MM.1S (cell line): Measurements from ENCODE around the gene SLC8A1.

Source experiments
- DNase-seq: peaks from one replicate; pipeline ENCODE4 v3.0.0-alpha.2; 2015
- H2AFZ ChIP-seq: fragments of 300-600 bp; sonication (generic); 2 replicates; pipeline ENCODE4 v1.6.0; 2016; ENCODE audit warnings: antibody characterized with exemption, low read length
- H3F3A ChIP-seq: fragments of 300-600 bp; sonication (generic); 2 replicates; pipeline ENCODE4 v1.6.1; 2016; ENCODE audit warnings: mild to moderate bottlenecking, antibody characterized with exemption, low read length, moderate library complexity, mixed read lengths; ENCODE audit not compliant: insufficient read depth
- H3K27ac ChIP-seq: fragments of 300-600 bp; sonication (generic); 2 replicates; pipeline ENCODE4 v1.5.1; 2016; ENCODE audit warnings: mild to moderate bottlenecking, low read length
- H3K27me3 ChIP-seq: fragments of 300-600 bp; sonication (generic); replicated peaks from 2 replicates; pipeline ENCODE4 v1.6.0; 2016; ENCODE audit warnings: low read length; ENCODE audit not compliant: insufficient read depth
- H3K36me3 ChIP-seq: fragments of 300-600 bp; sonication (generic); replicated peaks from 2 replicates; pipeline ENCODE4 v1.6.1; 2016; ENCODE audit warnings: mild to moderate bottlenecking, low read length, mixed read lengths; ENCODE audit not compliant: insufficient read depth
- H3K4me1 ChIP-seq: fragments of 300-600 bp; sonication (generic); 2 replicates; pipeline ENCODE4 v1.6.1; 2016; ENCODE audit warnings: low read length, mixed read lengths
- H3K4me2 ChIP-seq: fragments of 300-600 bp; sonication (generic); 2 replicates; pipeline ENCODE4 v1.6.0; 2016; ENCODE audit warnings: low read depth, low read length
- H3K4me3 ChIP-seq: fragments of 300-600 bp; sonication (generic); 2 replicates; pipeline ENCODE4 v1.5.1; 2016; ENCODE audit warnings: low read length, mixed read lengths
- H3K79me2 ChIP-seq: fragments of 300-600 bp; sonication (generic); 2 replicates; pipeline ENCODE4 v1.6.1; 2016; ENCODE audit warnings: mixed run types, low read length, mixed read lengths
- H3K9ac ChIP-seq: fragments of 300-600 bp; sonication (generic); 2 replicates; pipeline ENCODE4 v1.6.1; 2016; ENCODE audit warnings: low read length, mixed read lengths
- H3K9me2 ChIP-seq: fragments of 300-600 bp; sonication (generic); replicated peaks from 2 replicates; pipeline ENCODE4 v1.6.1; 2016; ENCODE audit warnings: mild to moderate bottlenecking, low read length, mixed read lengths; ENCODE audit not compliant: insufficient read depth
- H3K9me3 ChIP-seq: fragments of 300-600 bp; sonication (generic); replicated peaks from 2 replicates; pipeline ENCODE4 v1.6.1; 2016; ENCODE audit warnings: mild to moderate bottlenecking, low read length, mixed read lengths; ENCODE audit not compliant: insufficient read depth
- H4K20me1 ChIP-seq: fragments of 300-600 bp; sonication (generic); 2 replicates; pipeline ENCODE4 v1.6.1; 2016; ENCODE audit warnings: mild to moderate bottlenecking, low read length, moderate library complexity, mixed read lengths; ENCODE audit not compliant: insufficient read depth
- CTCF ChIP-seq: fragments of 300-600 bp; sonication (generic); IDR thresholded peaks from 2 replicates; pipeline ENCODE4 v1.5.1; 2016; ENCODE audit warnings: antibody characterized with exemption, low read length, mixed read lengths
- EZH2 ChIP-seq: fragments of 300-600 bp; sonication (generic); optimal IDR thresholded peaks from 2 replicates; pipeline ENCODE3; 2017; ENCODE audit warnings: low read depth, mild to moderate bottlenecking, antibody characterized with exemption, low read length, mixed read lengths
- EZH2phosphoT487 ChIP-seq: fragments of 300-600 bp; sonication (generic); IDR thresholded peaks from 2 replicates; pipeline ENCODE4 v1.6.1; 2018; ENCODE audit warnings: antibody characterized with exemption, low read length

SLC8A1 gene

DNA sequence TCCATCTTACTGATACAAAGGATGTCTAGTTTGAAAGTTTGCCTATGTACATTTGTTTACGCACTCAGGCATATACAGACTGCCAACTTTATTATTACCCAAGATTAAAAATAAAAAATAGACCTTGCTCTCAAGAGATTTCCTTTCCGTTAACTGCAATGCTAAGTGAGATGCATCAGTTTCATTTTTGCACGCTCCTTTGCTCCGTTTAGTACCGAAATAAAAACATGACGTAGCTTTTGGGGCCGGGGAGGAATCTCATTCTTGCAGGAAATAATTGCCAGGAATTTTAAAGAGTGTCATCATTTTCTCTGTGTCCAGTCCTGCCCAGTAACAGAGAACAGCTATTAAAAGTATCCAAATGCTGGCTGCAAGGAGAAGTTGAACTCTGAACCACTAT lies 169.5 kb downstream of the SLC8A1 start:
- H2AFZ ChIP-seq, result peak overlapping the region; percentile 27; the same call in 1 of the 2 replicates
- peaks cover 23% of the 10 kb centered on the region for H3K4me1 ChIP-seq
- TF ChIP-seq EZH2phosphoT487, result no peak
- no peak for TF ChIP-seq CTCF
- TF ChIP-seq EZH2, result no peak
- H3K27ac ChIP-seq, result no peak overlapping the region
- H3K27me3 ChIP-seq, result no peaks in the 10 kb centered on the region
- peak overlapping the region; percentile 39; the same call in 1 of the 2 replicates for H3K4me3 ChIP-seq
- no peaks in the 10 kb centered on the region for H3K79me2 ChIP-seq
- H3K9ac ChIP-seq, result no peak overlapping the region
- no peaks in the 10 kb centered on the region for H3K9me3 ChIP-seq
- no peaks in the 10 kb centered on the region for H3K9me2 ChIP-seq
- H4K20me1 ChIP-seq, result no peaks in the 10 kb centered on the region
- no peaks in the 10 kb centered on the region for H3K36me3 ChIP-seq
- H3F3A ChIP-seq, result peaks cover 20% of the 10 kb centered on the region
- DNase-seq, result no peak
- peak overlapping the region; percentile 68 for H3K4me2 ChIP-seq

DNA sequence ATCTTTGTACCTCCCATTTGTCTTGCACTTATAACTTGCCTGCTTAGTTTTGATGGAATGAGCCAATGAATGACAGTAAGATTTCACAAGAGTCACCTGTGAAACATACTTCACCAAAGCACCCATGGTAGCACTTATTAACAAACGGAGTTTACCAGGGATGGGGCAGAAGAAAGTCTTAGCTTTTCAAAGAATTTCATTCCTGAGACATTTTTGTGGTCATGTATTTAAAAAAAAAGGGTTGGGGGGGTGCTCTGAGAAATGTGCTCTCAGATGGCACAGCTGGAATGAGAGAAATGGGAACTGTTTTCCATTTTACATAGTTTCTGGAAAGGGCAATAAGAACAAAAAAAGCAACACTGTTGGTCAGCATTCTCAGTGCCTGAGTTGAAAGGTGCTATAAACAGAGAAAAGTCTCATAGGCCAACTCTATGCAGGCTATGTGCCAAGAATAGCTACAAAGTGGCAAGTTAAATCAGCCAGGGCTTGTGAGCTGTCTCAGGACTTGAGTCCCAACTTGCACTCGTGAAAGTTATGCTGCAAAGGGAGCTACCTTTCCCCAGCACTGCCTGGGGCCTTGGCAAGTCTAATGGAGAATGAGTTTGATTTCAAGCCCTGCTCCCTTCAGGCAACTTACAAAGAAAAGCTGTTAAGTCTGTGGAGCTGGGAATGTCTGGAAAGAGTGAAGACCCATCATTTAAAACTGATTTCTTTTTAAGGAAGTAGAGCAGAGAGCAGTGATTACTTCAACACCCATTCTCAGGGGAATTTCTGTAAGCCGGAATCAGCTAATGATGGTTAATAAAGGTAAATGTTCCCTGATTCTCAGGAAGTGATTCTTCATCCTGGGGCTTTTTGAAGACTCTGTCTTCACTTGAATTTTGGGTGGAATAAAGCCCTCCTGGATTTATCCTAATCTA lies 170.6 kb downstream of the SLC8A1 start:
- H3K4me1 ChIP-seq, result peaks cover 23% of the 10 kb centered on the region

DNA sequence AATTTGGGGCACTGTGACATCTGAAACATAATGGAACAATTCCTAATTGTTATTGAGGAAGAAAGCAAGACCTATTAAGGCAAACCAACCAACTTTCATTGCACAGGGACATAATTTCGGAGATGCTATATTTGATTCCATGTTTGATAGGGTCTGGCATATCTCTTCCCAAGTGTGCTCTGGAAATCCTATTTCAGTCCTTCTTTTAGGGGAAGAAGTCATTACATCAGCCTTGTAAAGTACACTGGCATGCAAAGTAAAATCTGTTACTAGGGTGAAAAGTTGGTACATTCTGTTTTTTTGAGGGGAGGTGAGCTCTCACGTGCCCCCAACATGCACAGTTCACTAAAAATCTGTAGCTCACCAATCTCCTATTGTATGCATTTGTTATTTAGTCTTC lies 172.4 kb downstream of the SLC8A1 start:
- TF ChIP-seq CTCF, result no peak
- no peak for TF ChIP-seq EZH2phosphoT487
- TF ChIP-seq EZH2, result no peak
- no peak overlapping the region for H3K4me2 ChIP-seq
- H3K9ac ChIP-seq, result no peak overlapping the region
- H4K20me1 ChIP-seq, result no peaks in the 10 kb centered on the region
- H3K79me2 ChIP-seq, result no peaks in the 10 kb centered on the region
- DNase-seq, result no peak
- no peak overlapping the region for H3K4me3 ChIP-seq
- H2AFZ ChIP-seq, result no peak overlapping the region
- no peaks in the 10 kb centered on the region for H3K36me3 ChIP-seq
- peaks cover 20% of the 10 kb centered on the region for H3F3A ChIP-seq
- no peaks in the 10 kb centered on the region for H3K9me2 ChIP-seq
- no peaks in the 10 kb centered on the region for H3K9me3 ChIP-seq
- H3K4me1 ChIP-seq, result peaks cover 23% of the 10 kb centered on the region
- H3K27ac ChIP-seq, result no peak overlapping the region
- H3K27me3 ChIP-seq, result no peaks in the 10 kb centered on the region

More for the DNA sequence above, 170.6 kb downstream of the SLC8A1 start:
- Histone ChIP-seq H3K27me3 (no peaks in the 10 kb centered on the region), H3K4me3 (0 out of 2 replicates have a peak overlapping the region, but pooled peaks have one; percentile 39), H4K20me1 (no peaks in the 10 kb centered on the region), H3K9me2 (no peaks in the 10 kb centered on the region), H2AFZ (peak overlapping the region; percentile 44), H3F3A (peaks cover 20% of the 10 kb centered on the region), H3K36me3 (no peaks in the 10 kb centered on the region), H3K4me2 (peak overlapping the region; percentile 68), H3K9ac (no peak overlapping the region), H3K79me2 (no peaks in the 10 kb centered on the region), H3K9me3 (no peaks in the 10 kb centered on the region), H3K27ac (peak overlapping the region; percentile 56; the same call in 1 of the 2 replicates)
- DNase-seq, result peak; percentile 83
- TF ChIP-seq EZH2 (no peak), EZH2phosphoT487 (no peak), CTCF (no peak)
